ENCODE results near the gene ESF1. TPM values are rescaled to one million over a fixed set of nuclear protein-coding genes. Genes with fewer than 3 reads are reported as not detected.
A peak's percentile ranks its signal among the peaks of the same experiment; 100 is the strongest.

Gene ESF1
- polyA plus RNA-seq, 2 of the 4 experiments (the other 2 are of a cell fraction): 30.5 to 34.8 TPM

DNA sequence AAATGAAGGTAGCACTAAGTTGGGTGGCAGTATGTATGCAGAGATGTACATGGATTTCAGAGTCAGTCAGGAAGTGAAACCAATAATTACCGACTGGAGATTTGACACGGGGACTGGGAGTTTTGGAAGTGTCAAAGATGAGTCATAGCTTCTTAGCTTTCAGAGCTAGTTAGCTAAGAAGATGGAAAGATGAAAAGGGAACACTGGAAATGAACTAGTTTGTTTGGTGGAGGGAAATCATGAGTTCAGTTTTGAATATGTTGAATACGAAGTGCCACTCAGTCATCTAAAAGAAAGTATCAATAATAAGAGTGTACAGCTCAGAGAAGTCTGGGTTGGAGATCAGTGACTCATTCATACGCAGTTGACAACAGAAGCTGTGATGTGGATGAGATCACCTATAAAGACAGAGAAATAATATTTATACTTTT lies 7.5 kb downstream of the ESF1 start:
- Histone ChIP-seq H3K4me2 (no peak overlapping the region), H3K27ac (no peak overlapping the region), H3K4me1 (peaks cover 9% of the 10 kb centered on the region; the same call in 1 of the 3 replicates), H3K9me3 (no peaks in the 10 kb centered on the region), H3K4me3 (no peak overlapping the region)
- WGBS (ENCODE audit: missing lambda C conversion rate): 72% methylated on average over 4 of the region's 4 CpGs
- CTCF ChIA-PET: interaction anchor here (1.4 to 1.5 kb wide), 2 partner anchors 9 to 13 kb away, joined by 4 to 5 read pairs; no protein-coding TSS in a partner anchor
- FAIRE-seq (peak; percentile 7), DNase-seq (ENCODE audit: low read depth in 1 of 2, low spot score in 1 of 2) (no peak), ATAC-seq (no peak)
- POLR2A ChIA-PET: interaction anchor here (0.9 kb wide), 1 partner anchor 15 kb away, joined by 3 read pairs; no protein-coding TSS in a partner anchor
- TF ChIP-seq FOSL2 (IDR thresholded peaks at IDR 0.05) (no peak), FOSL2 (CRISPR knock-in tag; IDR thresholded peaks at IDR 0.05) (peak; percentile 55; the same call in 1 of the 2 replicates), MYC (IDR thresholded peaks at IDR 0.05; ENCODE audit: borderline replicate concordance, low read length) (no peak), ZNF302 (CRISPR knock-in tag; IDR thresholded peaks at IDR 0.05) (no peak)
- TF ChIP-seq, protein P1, sequence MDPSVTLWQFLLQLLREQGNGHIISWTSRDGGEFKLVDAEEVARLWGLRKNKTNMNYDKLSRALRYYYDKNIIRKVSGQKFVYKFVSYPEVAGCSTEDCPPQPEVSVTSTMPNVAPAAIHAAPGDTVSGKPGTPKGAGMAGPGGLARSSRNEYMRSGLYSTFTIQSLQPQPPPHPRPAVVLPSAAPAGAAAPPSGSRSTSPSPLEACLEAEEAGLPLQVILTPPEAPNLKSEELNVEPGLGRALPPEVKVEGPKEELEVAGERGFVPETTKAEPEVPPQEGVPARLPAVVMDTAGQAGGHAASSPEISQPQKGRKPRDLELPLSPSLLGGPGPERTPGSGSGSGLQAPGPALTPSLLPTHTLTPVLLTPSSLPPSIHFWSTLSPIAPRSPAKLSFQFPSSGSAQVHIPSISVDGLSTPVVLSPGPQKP (IDR thresholded peaks at IDR 0.05; ENCODE audit: low read depth, low read length): no peak
- TF ChIP-seq, protein P2, sequence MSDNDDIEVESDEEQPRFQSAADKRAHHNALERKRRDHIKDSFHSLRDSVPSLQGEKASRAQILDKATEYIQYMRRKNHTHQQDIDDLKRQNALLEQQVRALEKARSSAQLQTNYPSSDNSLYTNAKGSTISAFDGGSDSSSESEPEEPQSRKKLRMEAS (IDR thresholded peaks at IDR 0.05): no peak

GRCh38 chr20:13775867-13776266 lies 8.9 kb downstream of the ESF1 start:
- Histone ChIP-seq H3K4me3 (no peak overlapping the region), H3K4me2 (no peak overlapping the region), H3K27ac (no peak overlapping the region), H3K9me3 (no peaks in the 10 kb centered on the region), H3K4me1 (peaks cover 9% of the 10 kb centered on the region; the same call in 1 of the 3 replicates)
- FAIRE-seq (peak; percentile 51), ATAC-seq (no peak), DNase-seq (ENCODE audit: low read depth in 1 of 2, low spot score in 1 of 2) (no peak)
- ChIA-PET CTCF (interaction anchor here (1.2 to 1.4 kb wide), 2 partner anchors 12 kb away, joined by 4 read pairs; no protein-coding TSS in a partner anchor), POLR2A (no interaction called here)
- 89% methylated on average over 4 of the region's 4 CpGs for WGBS (ENCODE audit: missing lambda C conversion rate)
- TF ChIP-seq, protein P3, sequence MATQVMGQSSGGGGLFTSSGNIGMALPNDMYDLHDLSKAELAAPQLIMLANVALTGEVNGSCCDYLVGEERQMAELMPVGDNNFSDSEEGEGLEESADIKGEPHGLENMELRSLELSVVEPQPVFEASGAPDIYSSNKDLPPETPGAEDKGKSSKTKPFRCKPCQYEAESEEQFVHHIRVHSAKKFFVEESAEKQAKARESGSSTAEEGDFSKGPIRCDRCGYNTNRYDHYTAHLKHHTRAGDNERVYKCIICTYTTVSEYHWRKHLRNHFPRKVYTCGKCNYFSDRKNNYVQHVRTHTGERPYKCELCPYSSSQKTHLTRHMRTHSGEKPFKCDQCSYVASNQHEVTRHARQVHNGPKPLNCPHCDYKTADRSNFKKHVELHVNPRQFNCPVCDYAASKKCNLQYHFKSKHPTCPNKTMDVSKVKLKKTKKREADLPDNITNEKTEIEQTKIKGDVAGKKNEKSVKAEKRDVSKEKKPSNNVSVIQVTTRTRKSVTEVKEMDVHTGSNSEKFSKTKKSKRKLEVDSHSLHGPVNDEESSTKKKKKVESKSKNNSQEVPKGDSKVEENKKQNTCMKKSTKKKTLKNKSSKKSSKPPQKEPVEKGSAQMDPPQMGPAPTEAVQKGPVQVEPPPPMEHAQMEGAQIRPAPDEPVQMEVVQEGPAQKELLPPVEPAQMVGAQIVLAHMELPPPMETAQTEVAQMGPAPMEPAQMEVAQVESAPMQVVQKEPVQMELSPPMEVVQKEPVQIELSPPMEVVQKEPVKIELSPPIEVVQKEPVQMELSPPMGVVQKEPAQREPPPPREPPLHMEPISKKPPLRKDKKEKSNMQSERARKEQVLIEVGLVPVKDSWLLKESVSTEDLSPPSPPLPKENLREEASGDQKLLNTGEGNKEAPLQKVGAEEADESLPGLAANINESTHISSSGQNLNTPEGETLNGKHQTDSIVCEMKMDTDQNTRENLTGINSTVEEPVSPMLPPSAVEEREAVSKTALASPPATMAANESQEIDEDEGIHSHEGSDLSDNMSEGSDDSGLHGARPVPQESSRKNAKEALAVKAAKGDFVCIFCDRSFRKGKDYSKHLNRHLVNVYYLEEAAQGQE (IDR thresholded peaks at IDR 0.05): no peak
- TF ChIP-seq, protein P1 (IDR thresholded peaks at IDR 0.05; ENCODE audit: low read depth, low read length): no peak
- no peak for TF ChIP-seq KDM5A (IDR thresholded peaks at IDR 0.05)
- TF ChIP-seq EHMT2 (IDR thresholded peaks at IDR 0.05; ENCODE audit: low read depth): no peak
- TF ChIP-seq RCOR1 (IDR thresholded peaks at IDR 0.05; ENCODE audit: low read depth, low read length): no peak
- TF ChIP-seq GATA3 (IDR thresholded peaks at IDR 0.05; ENCODE audit: borderline replicate concordance): no peak
- no peak for TF ChIP-seq SMC3 (IDR thresholded peaks at IDR 0.05)
- TF ChIP-seq, protein P4, sequence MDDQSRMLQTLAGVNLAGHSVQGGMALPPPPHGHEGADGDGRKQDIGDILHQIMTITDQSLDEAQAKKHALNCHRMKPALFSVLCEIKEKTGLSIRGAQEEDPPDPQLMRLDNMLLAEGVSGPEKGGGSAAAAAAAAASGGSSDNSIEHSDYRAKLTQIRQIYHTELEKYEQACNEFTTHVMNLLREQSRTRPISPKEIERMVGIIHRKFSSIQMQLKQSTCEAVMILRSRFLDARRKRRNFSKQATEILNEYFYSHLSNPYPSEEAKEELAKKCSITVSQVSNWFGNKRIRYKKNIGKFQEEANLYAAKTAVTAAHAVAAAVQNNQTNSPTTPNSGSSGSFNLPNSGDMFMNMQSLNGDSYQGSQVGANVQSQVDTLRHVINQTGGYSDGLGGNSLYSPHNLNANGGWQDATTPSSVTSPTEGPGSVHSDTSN (IDR thresholded peaks at IDR 0.05): no peak
- no peak for TF ChIP-seq HES2 (IDR thresholded peaks at IDR 0.05)
- TF ChIP-seq, protein P2 (IDR thresholded peaks at IDR 0.05): no peak
- no peak for TF ChIP-seq EP300 (IDR thresholded peaks at IDR 0.05)
- TF ChIP-seq ZNF302 (CRISPR knock-in tag; IDR thresholded peaks at IDR 0.05): no peak
- TF ChIP-seq MAZ (IDR thresholded peaks at IDR 0.05; ENCODE audit: borderline replicate concordance, low read depth, low read length): no peak
- TF ChIP-seq TFCP2L1 (CRISPR knock-in tag; IDR thresholded peaks at IDR 0.05): no peak
- TF ChIP-seq ATOH8 (CRISPR knock-in tag; IDR thresholded peaks at IDR 0.05; ENCODE audit: low read depth): no peak

Data from A549 (cell line).